Common myeloid progenitor, CD34-positive (primary cell): ENCODE results near the gene RAC3.

Source experiments
- CTCF ChIA-PET: fragments of 350-600 bp; sonication (Branson Sonifier 250); formaldehyde crosslinking; loops from one replicate; lab custom pipeline; 2021; ENCODE audit warnings: antibody characterized with exemption; lab: Charles Lee
- POLR2A ChIA-PET: fragments of 350-600 bp; sonication (Branson Sonifier 250); formaldehyde crosslinking; loops from one replicate; lab custom pipeline; 2021; ENCODE audit warnings: antibody characterized with exemption; lab: Charles Lee
- DNase-seq, 3 donors: peaks; one replicate each; pipeline versions ENCODE4 v3.0.0 to v3.0.0-alpha.2; 2013
- H3K27ac ChIP-seq, 2 experiments: 1 replicate in 1 of 2; 2 replicates in 1 of 2; pipeline ENCODE4 v1.7.0; 2013; ENCODE audit warnings: inconsistent platforms in 2 of 2, low read length in 2 of 2, mild to moderate bottlenecking in 2 of 2, low read depth in 1 of 2, moderate library complexity in 1 of 2; ENCODE audit not compliant: severe bottlenecking in 2 of 2, insufficient read depth in 1 of 2, poor library complexity in 1 of 2
- H3K27me3 ChIP-seq, 5 experiments: replicated peaks in 2 of 5; 1 replicate in 3 of 5; 2 replicates in 2 of 5; pipeline versions ENCODE4 v1.6.1 to v1.7.0; 2013; ENCODE audit warnings: low read length in 4 of 5, mild to moderate bottlenecking in 2 of 5, moderate library complexity in 2 of 5, inconsistent platforms in 1 of 5; ENCODE audit not compliant: insufficient read depth in 5 of 5, control insufficient read depth in 4 of 5
- H3K36me3 ChIP-seq, 4 experiments: 1 replicate in 2 of 4; 2 replicates in 2 of 4; pipeline versions ENCODE4 v1.6.1 to v1.7.0; 2013; ENCODE audit warnings: low read length in 3 of 4, control low read depth in 1 of 4, mild to moderate bottlenecking in 1 of 4; ENCODE audit not compliant: control insufficient read depth in 4 of 4, insufficient read depth in 4 of 4
- H3K4me1 ChIP-seq, 4 experiments: 1 replicate in 3 of 4; 2 replicates in 1 of 4; pipeline versions ENCODE4 v1.6.1 to v1.7.1; 2013; ENCODE audit warnings: low read length in 3 of 4, mild to moderate bottlenecking in 3 of 4, control low read depth in 1 of 4, inconsistent platforms in 1 of 4, moderate library complexity in 1 of 4; ENCODE audit not compliant: control insufficient read depth in 4 of 4, insufficient read depth in 4 of 4; ENCODE audit errors: control extremely low read depth in 1 of 4
- H3K4me3 ChIP-seq, 7 experiments: 1 replicate in 4 of 7; 2 replicates in 3 of 7; pipeline versions ENCODE4 v1.5.1 to v1.7.0; 2013; ENCODE audit warnings: mild to moderate bottlenecking in 7 of 7, low read length in 6 of 7, moderate library complexity in 6 of 7, inconsistent platforms in 2 of 7, low read depth in 2 of 7, control low read depth in 1 of 7; ENCODE audit not compliant: insufficient read depth in 4 of 7, control insufficient read depth in 1 of 7; ENCODE audit errors: extremely low read depth in 1 of 7
- H3K9me3 ChIP-seq, 5 experiments: 1 replicate in 4 of 5; 2 replicates in 1 of 5; pipeline versions ENCODE4 v1.6.1 to v1.7.1; 2013; ENCODE audit warnings: low read length in 4 of 5, mild to moderate bottlenecking in 2 of 5, inconsistent platforms in 1 of 5, low read depth in 1 of 5, moderate library complexity in 1 of 5; ENCODE audit not compliant: control insufficient read depth in 4 of 5, insufficient read depth in 2 of 5; ENCODE audit errors: control extremely low read depth in 1 of 5
- WGBS: methylation state at CpG from one replicate; pipeline ENCODE4 v1.1.5; 2013; ENCODE audit not compliant: insufficient coverage; 5-methylcytosine and 5-hydroxymethylcytosine counted together

Gene RAC3

GRCh38 chr17:82065193-82065637 lies 33.7 kb downstream of the RAC3 start:
- POLR2A ChIA-PET, result interaction anchor here (1.0 kb wide), 1 partner anchor 35 kb away, joined by 4 read pairs; no protein-coding TSS in a partner anchor
- Histone ChIP-seq H3K36me3 (peaks cover 7 to 42% (median 29%) of the 10 kb centered on the region in 4 experiments), H3K9me3 (no peaks in the 10 kb centered on the region), H3K4me3 (peak overlapping the region; percentile 50 to 89 (median 74)), H3K27ac (peak overlapping the region; percentile 25 to 85), H3K4me1 (peaks cover 0 to 24% (median 16%) of the 10 kb centered on the region in 4 experiments), H3K27me3 (no peaks in the 10 kb centered on the region)
- peak; percentile 30 to 56 (median 42) for DNase-seq
- CTCF ChIA-PET, result interaction anchor here (1.1 to 1.4 kb wide), 2 partner anchors 28 to 41 kb away, joined by 3 read pairs; partner anchors contain the start of gene DCXR
- WGBS, result 1% methylated on average over 47 of the region's 47 CpGs

- CTCF ChIA-PET, result interaction anchor here (0.6 to 1.4 kb wide), 6 partner anchors 16 to 81 kb away, joined by 3 to 4 read pairs (median 4); partner anchors contain the start of gene DCXR
- peak; percentile 59 to 71 (median 64) for DNase-seq
Observed at GRCh38 chr17:82065638-82066303, 34.3 kb downstream of the RAC3 start, which contains the start of gene DUS1L. Gene DUS1L (minus strand): TSS chr17:82065804. CDS start chr17:82065059, 745 bp downstream.

GRCh38 chr17:82070611-82071010 lies 39.1 kb downstream of the RAC3 start:
- CTCF ChIA-PET, result interaction anchor here (1.5 kb wide), 1 partner anchor 36 kb away, joined by 3 read pairs; no protein-coding TSS in a partner anchor
- no peak for DNase-seq

More at GRCh38 chr17:82065638-82066303, 34.3 kb downstream of the RAC3 start, which contains the start of gene DUS1L:
- H3K4me3 ChIP-seq, result peak within 1 kb of the TSS; percentile 50 to 89 (median 74)
- peaks cover 6 to 36% (median 23%) of the 10 kb centered on the region in 4 experiments for H3K36me3 ChIP-seq
- H3K4me1 ChIP-seq, result peaks cover 0 to 24% (median 16%) of the 10 kb centered on the region in 4 experiments
- H3K27ac ChIP-seq, result peak within 1 kb of the TSS; percentile 40 to 85
- H3K27me3 ChIP-seq, result no peaks in the 10 kb centered on the region
- H3K9me3 ChIP-seq, result no peaks in the 10 kb centered on the region
- WGBS, result 6% methylated on average over 80 of the region's 88 CpGs
- POLR2A ChIA-PET, result interaction anchor here (1.0 kb wide), 1 partner anchor 35 kb away, joined by 4 read pairs; no protein-coding TSS in a partner anchor

DNA sequence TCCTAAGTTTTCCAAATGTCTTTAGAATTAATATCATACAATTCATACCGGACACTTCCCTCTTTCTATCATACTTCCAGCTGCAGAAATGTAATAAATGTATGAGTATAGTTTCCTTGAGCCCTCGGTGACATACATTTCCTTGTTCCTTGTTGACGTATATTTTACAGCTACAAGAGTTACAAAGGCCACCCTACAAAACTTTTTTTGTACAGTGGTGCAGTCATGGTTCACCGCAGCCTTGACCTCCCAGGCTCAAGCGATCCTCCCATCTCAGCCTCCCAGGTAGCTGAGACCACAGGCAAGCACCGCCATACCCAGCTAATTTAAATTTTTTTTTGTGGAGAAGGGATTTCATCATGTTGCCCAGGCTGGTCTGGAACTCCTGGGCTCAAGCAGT lies 41.3 kb downstream of the RAC3 start:
- Histone ChIP-seq H3K4me1 (no peaks in the 10 kb centered on the region), H3K9me3 (no peaks in the 10 kb centered on the region), H3K27ac (no peak overlapping the region), H3K4me3 (no peak overlapping the region), H3K36me3 (peaks cover 0 to 5% (median 0%) of the 10 kb centered on the region in 4 experiments), H3K27me3 (no peaks in the 10 kb centered on the region)
- DNase-seq, result no peak
- CTCF ChIA-PET, result no interaction called here
- WGBS, result 100% methylated on average over 2 of the region's 6 CpGs
- POLR2A ChIA-PET, result no interaction called here

More at GRCh38 chr17:82070611-82071010, 39.1 kb downstream of the RAC3 start:
- H3K9me3 ChIP-seq, result no peaks in the 10 kb centered on the region
- H3K4me1 ChIP-seq, result peaks cover 0 to 8% (median 5%) of the 10 kb centered on the region in 4 experiments
- H3K27me3 ChIP-seq, result no peaks in the 10 kb centered on the region
- no peak overlapping the region for H3K4me3 ChIP-seq
- POLR2A ChIA-PET, result no interaction called here
- H3K27ac ChIP-seq, result no peak overlapping the region
- H3K36me3 ChIP-seq, result no peaks in the 10 kb centered on the region

- Histone ChIP-seq H3K9me3 (no peaks in the 10 kb centered on the region), H3K27ac (no peak overlapping the region), H3K4me3 (no peak overlapping the region), H3K27me3 (no peaks in the 10 kb centered on the region), H3K4me1 (no peaks in the 10 kb centered on the region), H3K36me3 (peaks cover 0 to 11% (median under 1%) of the 10 kb centered on the region in 4 experiments)
- no peak for DNase-seq
- WGBS, result 93% methylated on average over 6 of the region's 9 CpGs
- CTCF ChIA-PET, result no interaction called here
- POLR2A ChIA-PET, result no interaction called here
Observed at GRCh38 chr17:82073446-82073845, 42.0 kb downstream of the RAC3 start.

- Histone ChIP-seq H3K9me3 (no peaks in the 10 kb centered on the region), H3K27me3 (no peaks in the 10 kb centered on the region), H3K4me3 (no peak overlapping the region), H3K4me1 (no peaks in the 10 kb centered on the region), H3K36me3 (peaks cover 0 to 37% (median 18%) of the 10 kb centered on the region in 4 experiments), H3K27ac (no peak overlapping the region)
- ChIA-PET CTCF (interaction anchor here (1.3 kb wide), 1 partner anchor 37 kb away, joined by 4 read pairs; no protein-coding TSS in a partner anchor), POLR2A (interaction anchor here (0.5 kb wide), 1 partner anchor 180 kb away, joined by 4 read pairs; no protein-coding TSS in a partner anchor)
- WGBS, result 89% methylated on average over 25 of the region's 25 CpGs
- DNase-seq, result no peak
Observed at GRCh38 chr17:82076018-82076784, 44.7 kb downstream of the RAC3 start.
